ENCODE data around the gene PARVB. TPM values are rescaled to one million over a fixed set of nuclear protein-coding genes. Genes with fewer than 3 reads are reported as not detected.

Gene PARVB
- total and polyA plus RNA-seq, 4 experiments from 2014 or later: 3.4 to 17.0 (median 9.8) TPM

- CTCF ChIA-PET (ENCODE audit: partially characterized antibody): interaction anchor here (7.8 to 8.3 kb wide), 3 partner anchors 93 to 538 kb away, joined by 58 to 157 read pairs (median 70); no protein-coding TSS in a partner anchor
Observed at GRCh38 chr22:44087089-44087430, 63.0 kb downstream of the PARVB start.

GRCh38 chr22:44088976-44089570 is 65.0 kb downstream of the PARVB start:
- Mint-ChIP-seq H3K27ac (no peak overlapping the region), H3K4me1 (peaks cover 0 to 5% (median 4%) of the 10 kb centered on the region in 4 donors), H3K27me3 (no peaks in the 10 kb centered on the region)

More at GRCh38 chr22:44087089-44087430, 63.0 kb downstream of the PARVB start:
- H3K27ac ChIP-seq (ENCODE audit: low read depth, low read length): no peak overlapping the region
- Mint-ChIP-seq H3K4me3 (no peak overlapping the region), H3K9me3 (peaks cover 0 to 5% (median 0%) of the 10 kb centered on the region in 8 donors), H3K4me1 (peaks cover 0 to 5% (median 4%) of the 10 kb centered on the region in 4 donors), H3K27me3 (no peaks in the 10 kb centered on the region), H3K27ac (no peak overlapping the region), H3K36me3 (peaks cover 3 to 4% of the 10 kb centered on the region in 2 donors)
- H3K9me3 ChIP-seq (ENCODE audit: control insufficient read depth in 1 of 2, low read length in 2 of 2): no peaks in the 10 kb centered on the region
- no peaks in the 10 kb centered on the region for H3K27me3 ChIP-seq (ENCODE audit: insufficient read depth, low read length)
- H3K4me1 ChIP-seq (ENCODE audit: insufficient read depth, low read length): no peaks in the 10 kb centered on the region
- intact Hi-C loops (cut with micrococcal nuclease): no loop called here
- H3K36me3 ChIP-seq (ENCODE audit: insufficient read depth, low read length): no peaks in the 10 kb centered on the region
- H3K4me3 ChIP-seq (ENCODE audit: low read length in 2 of 2): no peak overlapping the region
- DNase-seq: no peak
- POLR2A ChIA-PET (ENCODE audit: partially characterized antibody): interaction anchor here (2.1 kb wide), 1 partner anchor 94 kb away, joined by 13 read pairs; no protein-coding TSS in a partner anchor

GRCh38 chr22:44089717-44090570 is 65.8 kb downstream of the PARVB start:
- Histone ChIP-seq H3K9me3 (ENCODE audit: control insufficient read depth in 1 of 2, low read length in 2 of 2) (no peaks in the 10 kb centered on the region), H3K4me3 (ENCODE audit: low read length in 2 of 2) (no peak overlapping the region), H3K4me1 (ENCODE audit: insufficient read depth, low read length) (no peaks in the 10 kb centered on the region), H3K27ac (ENCODE audit: low read depth, low read length) (no peak overlapping the region), H3K27me3 (ENCODE audit: insufficient read depth, low read length) (no peaks in the 10 kb centered on the region), H3K36me3 (ENCODE audit: insufficient read depth, low read length) (no peaks in the 10 kb centered on the region)
- ChIA-PET POLR2A (ENCODE audit: partially characterized antibody) (no interaction called here), CTCF (ENCODE audit: partially characterized antibody) (no interaction called here)
- H3K36me3 Mint-ChIP-seq: peaks cover 3 to 6% of the 10 kb centered on the region in 2 donors
- peaks cover 0 to 5% (median 4%) of the 10 kb centered on the region in 4 donors for H3K4me1 Mint-ChIP-seq
- no peaks in the 10 kb centered on the region for H3K27me3 Mint-ChIP-seq
- DNase-seq: no peak
- peak overlapping the region in 1 of 7 donors; percentile 37 for H3K27ac Mint-ChIP-seq
- intact Hi-C loops (cut with micrococcal nuclease): no loop called here
- H3K4me3 Mint-ChIP-seq: no peak overlapping the region
- no peaks in the 10 kb centered on the region for H3K9me3 Mint-ChIP-seq

More at GRCh38 chr22:44088976-44089570, 65.0 kb downstream of the PARVB start:
- Histone ChIP-seq H3K36me3 (ENCODE audit: insufficient read depth, low read length) (no peaks in the 10 kb centered on the region), H3K27ac (ENCODE audit: low read depth, low read length) (no peak overlapping the region), H3K27me3 (ENCODE audit: insufficient read depth, low read length) (no peaks in the 10 kb centered on the region), H3K4me3 (ENCODE audit: low read length in 2 of 2) (no peak overlapping the region), H3K9me3 (ENCODE audit: control insufficient read depth in 1 of 2, low read length in 2 of 2) (no peaks in the 10 kb centered on the region), H3K4me1 (ENCODE audit: insufficient read depth, low read length) (no peaks in the 10 kb centered on the region)
- DNase-seq: no peak
- no peak overlapping the region for H3K4me3 Mint-ChIP-seq
- ChIA-PET CTCF (ENCODE audit: partially characterized antibody) (interaction anchor here (8.2 to 8.3 kb wide), 2 partner anchors 95 to 477 kb away, joined by 58 to 157 read pairs; no protein-coding TSS in a partner anchor), POLR2A (ENCODE audit: partially characterized antibody) (no interaction called here)
- peaks cover 3 to 6% of the 10 kb centered on the region in 2 donors for H3K36me3 Mint-ChIP-seq
- intact Hi-C loops (cut with micrococcal nuclease): no loop called here
- H3K9me3 Mint-ChIP-seq: peaks cover 0 to 5% (median 0%) of the 10 kb centered on the region in 8 donors

- POLR2A ChIA-PET (ENCODE audit: partially characterized antibody): no interaction called here
- Mint-ChIP-seq H3K27me3 (no peaks in the 10 kb centered on the region), H3K9me3 (no peaks in the 10 kb centered on the region), H3K36me3 (peaks cover 3 to 8% of the 10 kb centered on the region in 2 donors), H3K4me3 (no peak overlapping the region), H3K4me1 (peaks cover 0 to 5% (median 4%) of the 10 kb centered on the region in 4 donors), H3K27ac (peak overlapping the region in 1 of 7 donors; percentile 37)
- CTCF ChIA-PET (ENCODE audit: partially characterized antibody): no interaction called here
- no peaks in the 10 kb centered on the region for H3K36me3 ChIP-seq (ENCODE audit: insufficient read depth, low read length)
- H3K27ac ChIP-seq (ENCODE audit: low read depth, low read length): no peak overlapping the region
- no peaks in the 10 kb centered on the region for H3K4me1 ChIP-seq (ENCODE audit: insufficient read depth, low read length)
- no peaks in the 10 kb centered on the region for H3K27me3 ChIP-seq (ENCODE audit: insufficient read depth, low read length)
- no peaks in the 10 kb centered on the region for H3K9me3 ChIP-seq (ENCODE audit: control insufficient read depth in 1 of 2, low read length in 2 of 2)
- H3K4me3 ChIP-seq (ENCODE audit: low read length in 2 of 2): no peak overlapping the region
- intact Hi-C loops (cut with micrococcal nuclease): no loop called here
- DNase-seq: no peak
Observed at GRCh38 chr22:44090571-44090905, 66.4 kb downstream of the PARVB start.

GRCh38 chr22:44091021-44091721 is 67.1 kb downstream of the PARVB start:
- no peaks in the 10 kb centered on the region for H3K36me3 ChIP-seq (ENCODE audit: insufficient read depth, low read length)
- intact Hi-C loops (cut with micrococcal nuclease): no loop called here
- peak overlapping the region in 3 of 7 donors; percentile 2 to 70 (median 49) for H3K27ac Mint-ChIP-seq

GRCh38 chr22:44091751-44092150 is 67.6 kb downstream of the PARVB start:
- Histone ChIP-seq H3K27me3 (ENCODE audit: insufficient read depth, low read length) (no peaks in the 10 kb centered on the region), H3K27ac (ENCODE audit: low read depth, low read length) (no peak overlapping the region), H3K9me3 (ENCODE audit: control insufficient read depth in 1 of 2, low read length in 2 of 2) (no peaks in the 10 kb centered on the region), H3K36me3 (ENCODE audit: insufficient read depth, low read length) (no peaks in the 10 kb centered on the region), H3K4me1 (ENCODE audit: insufficient read depth, low read length) (no peaks in the 10 kb centered on the region), H3K4me3 (ENCODE audit: low read length in 2 of 2) (no peak overlapping the region)
- Mint-ChIP-seq H3K27ac (no peak overlapping the region), H3K9me3 (no peaks in the 10 kb centered on the region), H3K36me3 (peaks cover 0 to 6% of the 10 kb centered on the region in 2 donors), H3K4me3 (no peak overlapping the region), H3K4me1 (peaks cover 0 to 5% (median 4%) of the 10 kb centered on the region in 4 donors), H3K27me3 (no peaks in the 10 kb centered on the region)
- POLR2A ChIA-PET (ENCODE audit: partially characterized antibody): no interaction called here
- no peak for DNase-seq
- intact Hi-C loops (cut with micrococcal nuclease): no loop called here
- CTCF ChIA-PET (ENCODE audit: partially characterized antibody): interaction anchor here (1.0 kb wide), 1 partner anchor 10 kb away, joined by 5 read pairs; no protein-coding TSS in a partner anchor

More at GRCh38 chr22:44091021-44091721, 67.1 kb downstream of the PARVB start:
- H3K4me3 Mint-ChIP-seq: peak overlapping the region in 3 of 8 donors; percentile 12 to 78 (median 21)
- CTCF ChIA-PET (ENCODE audit: partially characterized antibody): no interaction called here
- no peaks in the 10 kb centered on the region for H3K4me1 ChIP-seq (ENCODE audit: insufficient read depth, low read length)
- peak; percentile 6 to 60 (median 18) for DNase-seq
- H3K36me3 Mint-ChIP-seq: peaks cover 0 to 6% of the 10 kb centered on the region in 2 donors
- no peaks in the 10 kb centered on the region for H3K9me3 ChIP-seq (ENCODE audit: control insufficient read depth in 1 of 2, low read length in 2 of 2)
- no peaks in the 10 kb centered on the region for H3K27me3 ChIP-seq (ENCODE audit: insufficient read depth, low read length)
- no peaks in the 10 kb centered on the region for H3K9me3 Mint-ChIP-seq
- no peak overlapping the region for H3K4me3 ChIP-seq (ENCODE audit: low read length in 2 of 2)
- peaks cover 0 to 5% (median 4%) of the 10 kb centered on the region in 4 donors for H3K4me1 Mint-ChIP-seq
- no peaks in the 10 kb centered on the region for H3K27me3 Mint-ChIP-seq
- H3K27ac ChIP-seq (ENCODE audit: low read depth, low read length): no peak overlapping the region
- POLR2A ChIA-PET (ENCODE audit: partially characterized antibody): no interaction called here

All from CD4-positive, alpha-beta memory T cell (primary cell).